D721Med (cell line): ENCODE data around the gene PLEKHA5.

Source experiments
- DNase-seq: peaks from one replicate; pipeline ENCODE4 v3.0.0; 2011; ENCODE audit warnings: low spot score; ENCODE audit not compliant: insufficient read length
- FAIRE-seq: peaks from 2 replicates; lab custom pipeline; 2011; peaks lifted over from hg19 to GRCh38; lab: Jason Lieb, UNC
- CTCF ChIP-seq: IDR thresholded peaks from 2 replicates; pipeline ENCODE4 v1.5.1; 2012; ENCODE audit warnings: mild to moderate bottlenecking, control low read depth; ENCODE audit not compliant: insufficient read depth; ENCODE audit errors: missing control alignments

PLEKHA5 gene

GRCh38 chr12:19129122-19129485, 429 bp upstream of the PLEKHA5 start:
- no peak for TF ChIP-seq CTCF
- DNase-seq (no peak), FAIRE-seq (no peak)

DNA sequence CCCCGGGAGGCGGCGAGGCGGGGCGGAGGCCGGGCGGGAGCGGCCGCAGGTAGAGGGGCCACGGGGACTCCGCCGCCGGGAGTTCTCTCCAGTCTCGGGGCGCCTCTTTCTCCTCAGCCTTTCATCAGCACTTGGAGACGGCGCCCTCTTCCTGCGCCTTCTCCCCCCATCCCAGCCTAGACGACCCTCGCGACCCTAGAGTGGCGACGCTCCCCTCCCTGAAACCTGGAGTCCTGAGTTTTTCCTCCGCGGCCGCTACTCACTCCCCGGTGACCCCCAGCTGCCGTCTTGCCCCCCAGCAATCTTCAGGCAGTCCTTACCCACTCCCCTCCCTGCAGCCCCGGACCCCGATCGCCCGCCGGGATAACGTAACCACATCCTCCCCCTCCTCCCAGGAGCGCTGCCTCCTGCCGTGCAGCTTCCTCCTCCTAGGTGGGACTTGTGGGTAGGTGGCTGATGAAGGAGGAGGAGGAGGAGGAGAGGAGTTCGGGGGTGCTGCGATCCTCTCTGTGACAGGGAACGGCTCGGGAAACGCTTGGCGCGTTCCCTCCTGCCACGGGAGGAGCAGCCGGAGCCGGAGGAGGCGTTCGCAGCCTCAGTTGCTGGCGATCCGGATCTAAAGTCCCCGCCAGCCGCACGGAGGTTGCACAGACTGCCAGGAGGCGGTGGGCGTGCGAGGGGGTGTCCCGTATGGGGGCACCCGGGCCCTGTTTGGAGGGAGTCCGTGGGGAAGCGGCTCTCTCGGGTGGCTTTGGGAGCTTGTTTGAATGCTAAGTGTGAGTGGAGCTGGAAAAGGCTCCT, 891 bp downstream of the PLEKHA5 start:
- no peak for FAIRE-seq
- DNase-seq: no peak
- TF ChIP-seq CTCF: no peak

DNA sequence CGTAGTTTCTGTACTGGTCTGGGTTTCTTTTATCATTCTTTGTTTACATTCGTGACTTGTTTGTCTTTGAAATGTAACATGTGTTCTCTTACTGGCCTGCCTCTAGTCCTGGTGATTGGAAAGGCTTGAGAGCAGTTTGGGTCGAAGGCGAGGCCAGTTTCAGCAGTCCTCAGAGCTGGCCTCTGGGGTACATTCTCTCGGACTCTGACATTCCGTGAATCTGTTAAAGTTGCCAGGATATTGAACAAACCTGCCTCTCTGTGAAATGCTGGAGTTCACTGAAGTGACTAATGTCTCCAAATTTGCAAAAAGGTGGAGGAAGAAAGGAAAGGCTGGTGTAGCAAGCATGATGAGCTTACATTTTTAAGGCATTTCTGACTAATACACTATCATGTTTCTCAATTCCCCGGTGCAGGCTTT, 1.5 kb downstream of the PLEKHA5 start:
- DNase-seq (no peak), FAIRE-seq (no peak)

GRCh38 chr12:19138551-19138950, 9.0 kb downstream of the PLEKHA5 start:
- DNase-seq: no peak
- FAIRE-seq: no peak
- TF ChIP-seq CTCF: no peak

More for the DNA sequence above, 1.5 kb downstream of the PLEKHA5 start:
- TF ChIP-seq CTCF: no peak

GRCh38 chr12:19138956-19139355, 9.4 kb downstream of the PLEKHA5 start:
- DNase-seq (no peak), FAIRE-seq (no peak)
- no peak for TF ChIP-seq CTCF

DNA sequence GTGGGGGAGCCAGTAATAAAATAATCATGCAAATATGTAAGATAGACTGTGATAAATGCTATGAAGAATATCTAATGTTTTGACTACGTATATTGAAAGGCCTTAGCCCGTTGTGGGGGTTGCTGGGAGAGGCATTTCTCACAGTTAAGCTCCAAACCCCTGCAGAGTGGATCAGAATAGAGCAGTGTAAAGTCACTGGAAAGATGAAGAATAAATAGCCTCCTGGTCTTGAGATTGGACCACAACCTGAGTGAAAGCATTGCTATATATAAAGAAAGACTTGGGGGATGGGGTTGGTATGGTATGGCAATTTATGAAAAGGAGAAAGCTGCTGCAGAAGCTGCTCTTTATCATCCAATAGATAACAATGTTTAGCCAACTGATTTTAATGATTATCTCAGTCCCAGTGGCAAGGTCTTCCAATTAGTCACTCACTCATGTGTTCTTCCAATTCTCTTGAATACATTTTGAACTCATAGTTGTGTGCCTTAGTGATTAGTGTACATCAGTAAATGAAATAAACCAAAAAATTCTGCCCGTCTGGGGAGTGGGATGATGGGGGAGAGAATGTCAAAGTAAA, 10.2 kb downstream of the PLEKHA5 start:
- no peak for FAIRE-seq

More for the DNA sequence above, 10.2 kb downstream of the PLEKHA5 start:
- DNase-seq: no peak
- no peak for TF ChIP-seq CTCF
